ENCODE measurements around the gene ACACB.
"Not testable (repeated sequence)": the region's sequence is repeated elsewhere in the genome, so short reads cannot be mapped to it uniquely, and the experiment has no call there.

Gene ACACB

GRCh38 chr12:109165599-109165998 is 49.2 kb downstream of the ACACB start:
- TF ChIP-seq EZH2 (IDR thresholded peaks at IDR 0.05) (no peak), FOXP2 (optimal IDR thresholded peaks at IDR 0.05; ENCODE audit: control extremely low read depth, extremely low read length, insufficient read depth) (no peak), POLR2AphosphoS5 (IDR thresholded peaks at IDR 0.05; ENCODE audit: borderline replicate concordance, low read depth, low read length) (no peak)
- DNase-seq (ENCODE audit: low read depth, low spot score) = no peak

GRCh38 chr12:109166371-109166770 is 50.0 kb downstream of the ACACB start:
- Histone ChIP-seq H3K4me3 (no peak overlapping the region), H3K9ac (ENCODE audit: insufficient read length) (no peak overlapping the region), H3K9me3 (ENCODE audit: low read depth, low read length) (no peaks in the 10 kb centered on the region), H3K27ac (no peak overlapping the region), H3K36me3 (ENCODE audit: insufficient read depth, low read length) (peaks cover 23% of the 10 kb centered on the region)
- TF ChIP-seq FOXP2 (optimal IDR thresholded peaks at IDR 0.05; ENCODE audit: control extremely low read depth, extremely low read length, insufficient read depth) = no peak
- TF ChIP-seq POLR2AphosphoS5 (IDR thresholded peaks at IDR 0.05; ENCODE audit: borderline replicate concordance, low read depth, low read length) = no peak
- TF ChIP-seq EZH2 (IDR thresholded peaks at IDR 0.05) = no peak
- DNase-seq (ENCODE audit: low read depth, low spot score) = no peak

More at GRCh38 chr12:109165599-109165998, 49.2 kb downstream of the ACACB start:
- Histone ChIP-seq H3K27ac (no peak overlapping the region), H3K36me3 (ENCODE audit: insufficient read depth, low read length) (peaks cover 22% of the 10 kb centered on the region), H3K9me3 (ENCODE audit: low read depth, low read length) (no peaks in the 10 kb centered on the region), H3K9ac (ENCODE audit: insufficient read length) (no peak overlapping the region), H3K4me3 (no peak overlapping the region)

- no peaks in the 10 kb centered on the region for H3K9me3 ChIP-seq (ENCODE audit: low read depth, low read length)
- no peak for TF ChIP-seq POLR2AphosphoS5 (IDR thresholded peaks at IDR 0.05; ENCODE audit: borderline replicate concordance, low read depth, low read length)
- no peak for TF ChIP-seq FOXP2 (optimal IDR thresholded peaks at IDR 0.05; ENCODE audit: control extremely low read depth, extremely low read length, insufficient read depth)
- no peak for TF ChIP-seq EZH2 (IDR thresholded peaks at IDR 0.05)
- no peak overlapping the region for H3K4me3 ChIP-seq
- no peak overlapping the region for H3K9ac ChIP-seq (ENCODE audit: insufficient read length)
- H3K27ac ChIP-seq = no peak overlapping the region
- peaks cover 37% of the 10 kb centered on the region for H3K36me3 ChIP-seq (ENCODE audit: insufficient read depth, low read length)
- no peak for DNase-seq (ENCODE audit: low read depth, low spot score)
These were observed 51.4 kb downstream of the ACACB start for GRCh38 chr12:109167781-109168180.

- TF ChIP-seq FOXP2 (optimal IDR thresholded peaks at IDR 0.05; ENCODE audit: control extremely low read depth, extremely low read length, insufficient read depth) = no peak
- no peak for TF ChIP-seq POLR2AphosphoS5 (IDR thresholded peaks at IDR 0.05; ENCODE audit: borderline replicate concordance, low read depth, low read length)
- TF ChIP-seq EZH2 (IDR thresholded peaks at IDR 0.05) = no peak
- Histone ChIP-seq H3K36me3 (ENCODE audit: insufficient read depth, low read length) (peaks cover 51% of the 10 kb centered on the region), H3K27ac (no peak overlapping the region), H3K4me3 (no peak overlapping the region), H3K9me3 (ENCODE audit: low read depth, low read length) (no peaks in the 10 kb centered on the region), H3K9ac (ENCODE audit: insufficient read length) (no peak overlapping the region)
- no peak for DNase-seq (ENCODE audit: low read depth, low spot score)
These were observed 52.9 kb downstream of the ACACB start for GRCh38 chr12:109169262-109169661.

GRCh38 chr12:109169686-109170085 is 53.3 kb downstream of the ACACB start:
- Histone ChIP-seq H3K27ac (no peak overlapping the region), H3K4me3 (no peak overlapping the region), H3K9ac (ENCODE audit: insufficient read length) (no peak overlapping the region), H3K36me3 (ENCODE audit: insufficient read depth, low read length) (peaks cover 51% of the 10 kb centered on the region), H3K9me3 (ENCODE audit: low read depth, low read length) (no peaks in the 10 kb centered on the region)
- TF ChIP-seq FOXP2 (optimal IDR thresholded peaks at IDR 0.05; ENCODE audit: control extremely low read depth, extremely low read length, insufficient read depth) = no peak
- no peak for TF ChIP-seq POLR2AphosphoS5 (IDR thresholded peaks at IDR 0.05; ENCODE audit: borderline replicate concordance, low read depth, low read length)
- no peak for TF ChIP-seq EZH2 (IDR thresholded peaks at IDR 0.05)
- no peak for DNase-seq (ENCODE audit: low read depth, low spot score)

- TF ChIP-seq FOXP2 (optimal IDR thresholded peaks at IDR 0.05; ENCODE audit: control extremely low read depth, extremely low read length, insufficient read depth) (no peak), EZH2 (IDR thresholded peaks at IDR 0.05) (no peak), POLR2AphosphoS5 (IDR thresholded peaks at IDR 0.05; ENCODE audit: borderline replicate concordance, low read depth, low read length) (no peak)
- DNase-seq (ENCODE audit: low read depth, low spot score) = no peak
- Histone ChIP-seq H3K4me3 (no peak overlapping the region), H3K27ac (no peak overlapping the region), H3K36me3 (ENCODE audit: insufficient read depth, low read length) (peaks cover 51% of the 10 kb centered on the region), H3K9me3 (ENCODE audit: low read depth, low read length) (no peaks in the 10 kb centered on the region), H3K9ac (ENCODE audit: insufficient read length) (no peak overlapping the region)
These were observed 53.9 kb downstream of the ACACB start for GRCh38 chr12:109170324-109170723.

GRCh38 chr12:109172787-109173186 is 56.4 kb downstream of the ACACB start:
- H3K4me3 ChIP-seq; H3K9ac ChIP-seq (ENCODE audit: insufficient read length); DNase-seq (ENCODE audit: low read depth, low spot score); H3K27ac ChIP-seq; H3K9me3 ChIP-seq (ENCODE audit: low read depth, low read length): not testable (repeated sequence)
- H3K36me3 ChIP-seq (ENCODE audit: insufficient read depth, low read length) = peaks cover 65% of the 10 kb centered on the region

- DNase-seq (ENCODE audit: low read depth, low spot score) = no peak
- Histone ChIP-seq H3K9me3 (ENCODE audit: low read depth, low read length) (no peaks in the 10 kb centered on the region), H3K27ac (no peak overlapping the region), H3K4me3 (no peak overlapping the region), H3K9ac (ENCODE audit: insufficient read length) (no peak overlapping the region), H3K36me3 (ENCODE audit: insufficient read depth, low read length) (peaks cover 70% of the 10 kb centered on the region)
- TF ChIP-seq FOXP2 (optimal IDR thresholded peaks at IDR 0.05; ENCODE audit: control extremely low read depth, extremely low read length, insufficient read depth) = no peak
- no peak for TF ChIP-seq EZH2 (IDR thresholded peaks at IDR 0.05)
- no peak for TF ChIP-seq POLR2AphosphoS5 (IDR thresholded peaks at IDR 0.05; ENCODE audit: borderline replicate concordance, low read depth, low read length)
These were observed 57.3 kb downstream of the ACACB start for GRCh38 chr12:109173443-109174240.

GRCh38 chr12:109174468-109174867 is 58.1 kb downstream of the ACACB start:
- H3K9ac ChIP-seq (ENCODE audit: insufficient read length) = no peak overlapping the region
- TF ChIP-seq EZH2 (IDR thresholded peaks at IDR 0.05) = no peak
- TF ChIP-seq FOXP2 (optimal IDR thresholded peaks at IDR 0.05; ENCODE audit: control extremely low read depth, extremely low read length, insufficient read depth) = no peak
- TF ChIP-seq POLR2AphosphoS5 (IDR thresholded peaks at IDR 0.05; ENCODE audit: borderline replicate concordance, low read depth, low read length) = no peak
- peaks cover 71% of the 10 kb centered on the region for H3K36me3 ChIP-seq (ENCODE audit: insufficient read depth, low read length)
- H3K9me3 ChIP-seq (ENCODE audit: low read depth, low read length) = no peaks in the 10 kb centered on the region
- no peak for DNase-seq (ENCODE audit: low read depth, low spot score)
- H3K27ac ChIP-seq = no peak overlapping the region
- H3K4me3 ChIP-seq = no peak overlapping the region
